ENCODE results near the gene CD3E. TPM values are rescaled to one million over a fixed set of nuclear protein-coding genes. Genes with fewer than 3 reads are reported as not detected.

Gene CD3E
- polyA plus RNA-seq, 1 experiment: not detected

DNA sequence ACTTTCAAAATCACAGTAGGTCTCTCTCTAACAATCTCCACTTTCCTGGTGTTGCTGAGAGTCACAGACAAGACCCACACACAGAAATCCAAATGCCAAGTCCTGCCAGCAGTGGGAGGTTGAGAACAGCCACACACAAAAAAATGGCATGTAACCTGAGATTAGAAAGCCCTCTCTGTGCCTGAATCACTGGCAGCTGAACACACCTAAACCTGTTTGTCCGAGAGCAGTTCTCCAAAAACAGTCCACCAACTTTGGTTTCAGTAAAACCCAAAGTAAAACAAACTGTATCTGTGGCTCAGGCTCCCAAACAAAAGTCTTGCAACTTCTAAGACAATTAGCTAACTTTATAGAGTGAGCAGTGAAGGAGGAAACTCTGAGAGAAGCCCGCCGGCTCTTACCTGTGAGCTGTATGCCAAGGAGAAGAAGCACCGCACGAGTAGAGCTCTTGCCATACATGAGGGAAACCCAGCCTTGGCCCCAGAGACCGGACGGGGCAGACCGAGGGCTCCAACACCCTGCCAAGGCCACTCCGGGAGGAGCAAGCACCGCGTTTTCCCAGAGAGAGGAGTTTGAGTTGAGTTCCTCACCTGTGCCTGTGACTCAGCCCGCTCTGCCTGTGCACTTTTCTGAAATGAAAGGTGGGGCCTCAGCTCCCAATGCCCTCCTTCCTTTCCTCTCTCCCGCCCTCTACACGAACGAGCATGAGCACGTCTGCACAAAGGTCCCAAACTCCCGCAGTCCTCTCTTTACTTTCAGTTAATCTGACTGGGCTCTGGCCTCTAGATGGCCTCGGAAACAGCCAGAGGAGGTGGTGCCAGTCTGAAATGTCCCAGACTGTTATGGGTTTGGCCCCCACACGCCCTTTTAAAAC lies 40.6 kb upstream of the CD3E start, which contains the start of gene MPZL2:
Gene MPZL2 (minus strand): TSS at position 603 of the 874 bp plus-strand sequence. CDS start 144 bp downstream, at position 459.
- Histone ChIP-seq H3K27me3 (ENCODE audit: control insufficient read depth, insufficient read depth, low read length) (peaks cover 36% of the 10 kb centered on the region), H3K9me3 (ENCODE audit: control insufficient read depth, insufficient read depth, low read length) (no peaks in the 10 kb centered on the region), H3K27ac (ENCODE audit: low read depth, low read length) (no peak within 1 kb of the TSS), H3K4me3 (ENCODE audit: low read depth, low read length) (no peak within 1 kb of the TSS)
- no peak for TF ChIP-seq CTCF (IDR thresholded peaks at IDR 0.05; ENCODE audit: low read depth, low read length)
- ChIA-PET POLR2A (no interaction called here), CTCF (no interaction called here)
- no peak for DNase-seq (ENCODE audit: low read depth, low spot score)

DNA sequence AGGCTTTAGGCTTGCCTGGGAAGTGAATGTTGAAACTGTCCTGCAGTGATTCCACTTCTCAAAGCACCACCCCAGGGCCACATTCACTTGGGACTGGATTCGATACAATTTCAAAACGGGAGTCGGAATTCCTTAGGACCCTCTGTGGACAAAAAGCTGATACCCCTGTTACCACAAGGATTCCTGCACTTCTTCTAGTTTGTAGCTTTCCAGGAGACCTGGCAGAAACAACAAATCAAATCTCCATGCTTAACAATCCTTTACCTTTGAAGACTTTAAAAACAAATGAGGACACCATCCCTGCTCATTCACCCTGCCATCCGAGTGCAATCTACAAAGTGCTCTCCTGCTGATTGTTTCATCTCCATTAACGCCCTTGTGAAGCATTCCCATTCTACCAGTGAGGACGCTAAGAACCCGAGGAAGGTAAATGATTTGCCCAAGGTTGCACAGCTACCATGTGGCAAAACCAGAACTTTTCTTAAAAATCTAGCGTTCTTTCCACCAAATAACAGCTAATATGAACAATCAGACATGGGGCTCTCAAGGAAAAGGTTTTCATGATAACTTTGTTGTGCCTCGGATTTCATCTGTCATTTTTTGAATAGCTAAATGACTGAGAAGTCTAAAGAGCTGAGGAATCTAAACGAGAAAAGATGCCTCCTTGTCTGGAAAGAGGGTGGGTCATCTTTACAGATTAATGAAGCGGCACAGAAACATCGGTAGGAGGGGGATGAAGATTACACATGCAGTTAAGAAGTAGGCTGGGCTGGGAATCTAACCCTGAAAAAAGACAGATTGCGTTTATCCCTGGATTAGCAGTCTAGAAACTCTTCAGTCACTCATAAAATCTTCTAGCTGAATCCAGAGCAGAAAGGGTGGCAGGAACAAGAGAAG lies 39.7 kb upstream of the CD3E start:
- H3K9me3 ChIP-seq (ENCODE audit: control insufficient read depth, insufficient read depth, low read length): no peaks in the 10 kb centered on the region
- POLR2A ChIA-PET: no interaction called here
- peaks cover 36% of the 10 kb centered on the region for H3K27me3 ChIP-seq (ENCODE audit: control insufficient read depth, insufficient read depth, low read length)
- CTCF ChIA-PET: no interaction called here
- DNase-seq (ENCODE audit: low read depth, low spot score): no peak
- TF ChIP-seq CTCF (IDR thresholded peaks at IDR 0.05; ENCODE audit: low read depth, low read length): no peak
- H3K27ac ChIP-seq (ENCODE audit: low read depth, low read length): no peak overlapping the region
- no peak overlapping the region for H3K4me3 ChIP-seq (ENCODE audit: low read depth, low read length)

- DNase-seq (ENCODE audit: low read depth, low spot score): no peak
- no peak overlapping the region for H3K4me3 ChIP-seq (ENCODE audit: low read depth, low read length)
- H3K27me3 ChIP-seq (ENCODE audit: control insufficient read depth, insufficient read depth, low read length): peaks cover 36% of the 10 kb centered on the region
- CTCF ChIA-PET: no interaction called here
- no peaks in the 10 kb centered on the region for H3K9me3 ChIP-seq (ENCODE audit: control insufficient read depth, insufficient read depth, low read length)
- H3K27ac ChIP-seq (ENCODE audit: low read depth, low read length): no peak overlapping the region
- POLR2A ChIA-PET: no interaction called here
- no peak for TF ChIP-seq CTCF (IDR thresholded peaks at IDR 0.05; ENCODE audit: low read depth, low read length)
These were observed 38.6 kb upstream of the CD3E start for GRCh38 chr11:118265954-118266353.

DNA sequence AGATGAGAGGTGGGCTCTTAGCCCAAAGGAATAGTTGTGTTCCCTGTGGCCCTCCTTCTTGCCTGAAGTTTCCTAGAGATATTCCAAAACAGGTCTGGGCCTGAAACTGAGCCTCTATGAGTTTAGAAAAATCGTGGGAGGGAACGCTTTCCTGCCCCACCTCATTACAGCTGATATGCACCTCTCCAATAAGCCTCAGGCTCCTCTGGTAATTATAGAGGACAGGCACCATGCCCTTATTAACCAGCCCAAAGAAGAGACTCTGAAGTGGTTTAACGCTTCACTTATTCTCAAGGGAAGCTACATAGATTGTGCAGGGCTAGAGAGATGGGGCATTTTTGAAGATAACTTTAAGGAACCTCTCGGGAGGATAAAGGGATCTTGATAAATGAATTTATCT lies 37.0 kb upstream of the CD3E start:
- CTCF ChIA-PET: interaction anchor here (0.6 kb wide), 1 partner anchor 69 kb away, joined by 3 read pairs; no protein-coding TSS in a partner anchor
- Histone ChIP-seq H3K27me3 (ENCODE audit: control insufficient read depth, insufficient read depth, low read length) (peaks cover 36% of the 10 kb centered on the region), H3K4me3 (ENCODE audit: low read depth, low read length) (no peak overlapping the region), H3K27ac (ENCODE audit: low read depth, low read length) (no peak overlapping the region), H3K9me3 (ENCODE audit: control insufficient read depth, insufficient read depth, low read length) (no peaks in the 10 kb centered on the region)
- TF ChIP-seq CTCF (IDR thresholded peaks at IDR 0.05; ENCODE audit: low read depth, low read length): no peak
- no peak for DNase-seq (ENCODE audit: low read depth, low spot score)
- POLR2A ChIA-PET: no interaction called here

Measured in AG04450 (cell line).